Stimulated activated CD8-positive, alpha-beta memory T cell treated with anti-CD3 and anti-CD28 coated beads, Interleukin-7, amount 100 ng/mL, for 4 hours (primary cell): ENCODE results near the gene MEX3C.

Source experiments
- DNase-seq, 2 donors: peaks; one replicate each; pipeline ENCODE4 v3.0.0-alpha.2; 2020; ENCODE audit warnings: low read depth in 2 of 2

Gene MEX3C

DNA sequence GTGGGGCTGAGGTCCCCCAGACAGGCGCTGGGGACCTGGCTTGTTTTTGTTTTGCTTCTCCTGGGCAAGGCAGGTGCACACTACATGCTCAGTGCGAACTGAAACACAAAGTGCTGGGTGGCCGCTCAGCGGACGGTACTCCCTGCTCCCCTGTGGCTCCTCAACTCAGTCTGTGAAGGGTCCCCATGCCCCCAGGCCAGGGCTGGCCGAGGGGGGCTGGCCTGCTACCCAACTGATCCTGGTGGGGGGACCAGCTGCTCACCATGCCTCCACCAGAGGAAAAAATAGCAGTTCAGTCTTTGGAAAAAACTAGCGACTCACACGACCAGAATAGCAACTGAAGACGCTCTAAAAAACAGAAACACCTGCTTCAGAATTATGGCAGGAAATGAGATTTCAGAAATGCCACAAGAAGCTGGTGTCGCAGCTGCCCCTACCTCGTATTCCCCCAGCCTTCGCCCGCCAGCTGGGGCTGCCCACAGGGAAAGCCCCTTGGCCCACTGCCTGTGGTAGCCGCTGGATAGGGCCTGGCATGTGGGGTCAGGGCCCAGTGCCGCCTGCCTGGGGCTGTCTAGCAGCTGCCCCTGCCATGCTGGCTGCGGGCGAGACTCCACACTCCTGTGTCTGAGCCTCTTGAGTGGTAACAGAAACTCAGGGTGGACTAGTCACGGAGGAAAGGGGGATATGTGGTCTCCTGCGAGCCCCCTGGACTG is 43.7 kb downstream of the MEX3C start:
- peak in 1 of 2 donors; percentile 52 for DNase-seq

DNA sequence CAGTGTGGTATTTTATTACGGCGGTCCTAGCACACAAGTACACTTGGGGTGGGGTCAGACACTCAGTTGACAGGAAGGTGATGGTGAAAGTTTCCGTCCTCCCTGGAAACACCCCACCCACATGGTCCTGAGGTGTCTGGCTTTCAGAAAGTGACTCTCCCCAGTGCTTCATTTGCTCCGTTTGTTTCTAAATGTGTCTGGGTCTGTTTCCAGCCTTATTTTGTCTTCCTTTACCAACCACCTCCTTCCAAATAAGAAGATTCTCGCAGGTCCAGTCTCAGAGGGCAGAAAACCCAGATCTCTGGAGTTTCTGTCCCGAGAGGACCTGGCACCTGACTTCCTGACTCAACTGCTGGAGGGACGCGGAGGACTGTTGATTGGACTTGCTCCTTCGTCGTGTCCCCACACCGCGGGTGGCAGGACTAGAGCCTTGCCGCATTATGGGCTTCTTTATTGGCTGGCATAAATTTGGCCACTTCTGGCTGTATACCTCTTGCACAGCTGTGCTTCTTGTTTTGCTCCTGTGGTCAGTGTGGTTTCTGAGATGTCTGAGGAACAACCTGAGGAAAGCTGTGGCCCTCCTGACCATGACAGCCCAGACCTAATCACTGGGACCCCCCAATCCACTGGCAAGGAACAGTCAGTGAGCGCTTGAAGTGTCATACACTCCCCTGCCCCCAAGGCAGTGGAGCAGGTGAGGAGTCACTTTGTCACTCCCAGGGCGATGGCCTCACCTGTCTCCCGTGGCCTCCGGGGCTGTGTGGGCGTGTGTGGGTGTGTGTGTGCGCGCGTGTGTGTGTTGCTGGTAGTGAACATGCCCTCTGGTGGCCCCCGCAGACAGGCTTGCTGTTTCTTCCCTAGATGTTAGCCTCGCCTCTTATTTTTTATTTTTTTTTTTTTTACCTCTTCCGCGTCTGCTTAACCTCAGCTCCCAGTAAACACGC is 45.6 kb downstream of the MEX3C start:
- DNase-seq = peak; percentile 81 to 83

- DNase-seq = no peak
Observed at GRCh38 chr18:51151185-51151567, 46.3 kb downstream of the MEX3C start.

DNA sequence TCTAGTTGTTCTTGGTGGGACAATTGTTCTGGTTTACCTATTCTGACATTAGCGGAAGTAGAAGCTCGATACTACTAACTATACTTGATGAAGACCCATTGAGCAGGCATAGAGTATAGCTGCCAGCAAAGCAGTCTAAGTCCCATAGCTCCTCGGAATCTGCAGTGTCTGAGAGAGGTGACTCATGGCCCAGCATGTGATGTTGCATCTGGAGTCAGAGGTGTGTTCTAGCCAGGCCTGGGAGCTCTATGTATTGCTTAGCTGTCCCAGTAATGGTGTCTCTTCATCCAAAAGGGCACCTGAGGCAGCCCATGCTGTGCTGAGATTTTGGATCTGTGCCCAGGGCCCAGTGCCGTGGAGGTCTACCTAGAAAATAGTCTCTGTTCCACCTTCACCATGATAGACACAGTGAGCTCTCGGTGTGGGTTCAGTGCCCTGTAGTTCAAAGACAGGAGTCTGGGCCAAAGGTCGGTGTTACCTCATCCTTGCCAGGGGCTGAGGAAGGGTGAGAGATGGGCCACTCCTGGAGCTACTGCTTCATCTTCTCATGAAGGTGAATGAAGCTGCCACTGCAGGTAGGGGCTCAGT is 47.3 kb downstream of the MEX3C start:
- DNase-seq = no peak

- DNase-seq = no peak
Observed at GRCh38 chr18:51149670-51150069, 47.8 kb downstream of the MEX3C start.

DNA sequence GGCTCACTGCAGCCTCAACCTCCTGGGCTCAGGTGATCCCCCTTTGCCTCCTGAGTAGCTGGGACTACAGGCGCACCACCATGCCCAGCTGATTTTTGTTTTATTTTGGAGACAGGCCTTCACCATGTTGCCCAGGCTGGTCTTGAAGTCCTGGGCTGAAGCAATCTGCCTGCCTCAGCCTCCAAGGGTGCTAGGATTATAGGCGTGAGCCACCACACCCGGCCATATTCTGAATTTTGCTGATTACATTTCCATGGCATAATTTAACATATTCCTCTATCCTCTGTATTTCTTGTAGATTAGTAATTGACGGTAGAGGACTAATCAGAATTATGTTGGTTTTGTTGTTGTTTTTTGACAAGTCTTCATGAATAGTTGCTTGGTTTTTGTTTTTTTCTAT is 50.6 kb downstream of the MEX3C start:
- DNase-seq = no peak

DNA sequence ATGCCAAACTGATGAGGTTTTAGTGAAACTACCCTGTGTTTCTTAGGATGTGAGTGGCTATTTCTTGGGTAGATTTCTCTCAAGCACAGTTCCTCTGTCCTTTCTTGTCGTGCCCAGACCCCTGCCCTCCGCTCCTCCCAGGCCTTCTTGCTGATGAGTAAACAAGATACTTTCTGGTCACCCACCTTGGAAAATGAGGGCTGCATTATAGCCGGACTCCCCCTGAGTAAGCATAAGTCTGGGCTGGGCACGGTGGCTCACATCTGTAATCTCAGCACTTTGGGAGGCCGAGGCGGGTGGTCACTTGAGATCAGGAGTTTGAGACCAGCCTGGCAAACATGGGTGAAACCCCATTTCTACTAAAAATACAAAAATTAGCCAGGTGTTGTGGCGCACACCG is 58.5 kb downstream of the MEX3C start:
- DNase-seq = no peak

DNA sequence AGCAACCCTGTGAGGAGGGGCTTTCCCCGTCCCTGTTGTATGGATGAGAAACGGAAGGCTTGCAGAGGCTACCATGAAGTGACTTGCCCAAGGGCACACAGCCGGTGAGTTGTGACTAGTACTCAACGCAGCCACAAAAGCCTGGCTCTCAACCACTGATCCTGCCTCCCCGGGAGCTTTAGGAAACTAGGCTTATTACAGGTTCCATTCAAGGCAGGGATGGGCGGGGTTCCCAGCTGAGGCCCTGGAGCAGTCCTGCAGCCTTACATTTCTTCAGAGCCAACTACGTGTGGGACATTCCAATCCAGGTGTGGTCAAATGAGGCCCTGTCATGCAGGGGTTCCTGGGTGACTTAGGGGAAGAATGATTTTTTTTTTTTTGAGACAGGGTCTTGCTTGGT is 59.6 kb downstream of the MEX3C start:
- DNase-seq = no peak

- no peak for DNase-seq
Observed at GRCh38 chr18:51137026-51137729, 60.3 kb downstream of the MEX3C start.

- no peak for DNase-seq
Observed at GRCh38 chr18:51135795-51136194, 61.7 kb downstream of the MEX3C start.

GRCh38 chr18:51135364-51135763 is 62.1 kb downstream of the MEX3C start:
- DNase-seq = no peak

DNA sequence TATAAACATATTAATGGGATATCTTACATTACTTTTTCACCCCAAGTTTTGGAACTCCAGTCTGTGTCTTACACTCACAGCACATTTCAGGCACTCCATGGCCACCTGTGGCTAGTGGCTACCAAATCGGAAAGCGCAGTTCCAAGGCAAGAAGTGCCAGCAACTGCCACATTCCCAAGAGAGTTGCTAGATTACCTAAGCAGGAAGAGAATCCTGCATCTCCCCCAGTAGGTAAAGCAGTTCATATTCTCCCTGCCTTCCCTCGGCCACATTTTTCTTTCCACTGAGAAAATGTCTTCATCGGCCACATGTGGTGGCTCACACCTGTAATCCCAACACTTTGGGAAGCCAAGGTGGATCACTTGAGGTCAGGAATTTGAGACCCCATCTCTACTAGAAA is 62.8 kb downstream of the MEX3C start:
- DNase-seq = no peak

DNA sequence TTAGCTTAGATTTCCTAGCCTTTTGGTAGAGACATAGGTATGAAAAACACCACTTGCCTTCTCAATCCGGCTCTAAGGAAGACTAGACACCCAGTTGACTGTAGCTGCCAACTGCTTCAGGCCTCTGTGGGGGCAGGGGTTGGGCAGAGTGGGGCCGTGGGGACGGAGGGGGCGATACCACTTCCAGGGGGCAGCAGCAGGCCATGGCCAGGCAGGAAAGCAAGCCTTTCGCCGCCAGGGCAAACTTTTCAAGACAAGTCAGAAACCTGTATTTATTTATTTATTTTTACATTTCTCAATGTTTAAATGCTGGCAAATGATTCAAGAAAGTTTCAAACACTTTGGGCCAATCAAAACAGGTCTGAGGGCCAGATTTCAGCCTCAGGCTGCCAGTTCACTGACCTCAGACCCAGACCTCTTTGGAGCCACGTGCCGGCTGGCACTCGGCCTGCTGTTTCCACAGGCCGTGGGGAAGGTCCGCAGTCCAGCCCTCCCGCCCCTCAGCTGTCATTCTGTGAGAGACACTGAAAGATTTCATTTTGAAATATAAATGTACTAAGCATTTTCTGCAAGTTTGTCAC is 63.8 kb downstream of the MEX3C start:
- DNase-seq = no peak

DNA sequence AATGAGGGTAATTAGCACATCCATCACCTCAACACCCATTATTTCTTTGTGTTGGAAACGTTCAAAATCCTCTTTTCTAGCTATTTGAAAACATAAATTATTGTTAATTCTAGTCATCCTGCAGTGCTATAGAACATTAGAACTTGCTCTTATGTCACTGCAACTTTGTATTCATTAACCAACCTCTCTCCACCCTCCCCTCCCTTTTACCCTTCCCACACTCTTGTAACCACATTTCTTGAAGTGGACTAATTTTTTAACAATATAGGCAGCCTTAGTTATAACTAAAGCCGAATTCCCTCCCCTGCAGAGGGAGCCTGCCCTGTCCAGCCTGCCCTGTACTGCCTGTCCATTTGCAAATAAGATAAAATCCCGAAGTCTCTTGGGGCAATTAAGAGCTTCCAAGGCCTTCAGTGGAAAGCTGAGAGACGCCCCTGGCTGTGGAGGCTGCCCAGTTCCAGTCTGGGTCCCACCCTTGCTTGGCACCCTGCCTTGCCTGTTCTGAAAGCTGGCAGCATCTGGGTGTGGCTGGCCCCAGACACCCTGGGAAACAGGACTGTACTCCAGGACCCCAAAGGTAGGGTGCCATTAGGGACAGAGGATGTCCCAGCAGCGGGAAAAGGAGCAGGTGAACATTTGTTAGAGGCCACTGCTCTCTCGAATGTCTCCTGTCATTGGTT is 65.1 kb downstream of the MEX3C start:
- no peak for DNase-seq

GRCh38 chr18:51128533-51128932 is 68.9 kb downstream of the MEX3C start:
- DNase-seq = no peak

DNA sequence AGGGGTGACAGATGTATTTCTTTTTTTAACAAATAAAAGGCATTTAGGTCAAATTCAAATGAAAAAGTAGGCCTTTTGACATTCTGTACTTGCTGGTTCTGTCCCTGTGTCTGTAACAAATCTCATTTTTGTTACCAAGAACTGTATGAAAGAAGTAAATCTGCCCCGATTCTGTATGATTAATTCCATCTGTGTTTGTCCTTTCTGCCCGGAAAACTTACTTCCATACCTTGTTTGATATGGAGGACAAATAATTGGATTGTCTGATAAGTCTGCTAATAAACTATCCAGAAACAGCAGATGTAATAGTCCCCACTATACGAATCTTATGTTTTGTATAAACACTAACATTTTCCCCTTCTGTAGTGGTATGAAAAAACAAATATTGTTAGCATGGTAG is 69.8 kb downstream of the MEX3C start:
- DNase-seq = no peak

- no peak for DNase-seq
Observed at GRCh38 chr18:51125976-51126375, 71.5 kb downstream of the MEX3C start.
